HepG2 (cell line): ENCODE data around the gene ZFP92. TPM values are rescaled to one million over a fixed set of nuclear protein-coding genes. Genes with fewer than 3 reads are reported as not detected.

ENCODE experiments used
- ATAC-seq: fragments of 200-7000 bp; cut with Tn5 transposase; 3 replicates; pipeline ENCODE4 v1.9.1; 2020; ENCODE audit warnings: mild to moderate bottlenecking, moderate library complexity
- BruUV-seq: library from RNA; stranded (reverse); fragments of 400-500 nt; replicated peaks from 2 replicates; lab custom pipeline; 2021; lab: Mats Ljungman, UMichigan
- CTCF ChIA-PET: fragments of 300-600 bp; formaldehyde crosslinking; extraction: SDS; loops from one replicate; lab custom pipeline; 2021; ENCODE audit warnings: low total read pairs, inconsistent platforms, low intra/inter-chr PET ratio; lab: Yijun Ruan, JAX
- POLR2A ChIA-PET: fragments of 350-600 bp; sonication (Branson Sonifier 250); formaldehyde crosslinking; loops from one replicate; lab custom pipeline; 2020; ENCODE audit warnings: antibody characterized with exemption, inconsistent platforms; lab: Yijun Ruan, JAX
- DNase-seq: peaks from one replicate; pipeline ENCODE4 v3.0.0-alpha.2; 2015; ENCODE audit warnings: low spot score
- FAIRE-seq: peaks from 3 replicates; lab custom pipeline; 2011; peaks lifted over from hg19 to GRCh38; lab: Jason Lieb, UNC
- H2AFZ ChIP-seq: one replicate; pipeline ENCODE4 v1.6.1; 2011; ENCODE audit warnings: low read length, inconsistent platforms
- H3K27ac ChIP-seq: fragments of 300-600 bp; 3 replicates; pipeline ENCODE4 v1.8.0; 2011; ENCODE audit warnings: mixed run types, mild to moderate bottlenecking, mixed read lengths, low read length, inconsistent platforms; ENCODE audit not compliant: insufficient read depth; ENCODE audit errors: extremely low read length
- H3K27me3 ChIP-seq, 2 experiments: fragments of 200-600 bp in 1 of 2; 2 replicates in 1 of 2; 3 replicates in 1 of 2; pipeline versions ENCODE4 v1.6.0 to v1.8.0; 2011; ENCODE audit warnings: low read length in 2 of 2, mild to moderate bottlenecking in 2 of 2, moderate library complexity in 2 of 2, inconsistent platforms in 1 of 2; ENCODE audit not compliant: insufficient read depth in 2 of 2, control insufficient read depth in 1 of 2
- H3K36me3 ChIP-seq, 2 experiments: fragments of 200-600 bp in 1 of 2; replicated peaks in 1 of 2; 2 replicates in 1 of 2; 3 replicates in 1 of 2; pipeline versions ENCODE4 v1.5.1 to v1.8.0; 2011; ENCODE audit warnings: low read length in 2 of 2, inconsistent platforms in 1 of 2; ENCODE audit not compliant: insufficient read depth in 2 of 2, control insufficient read depth in 1 of 2
- H3K4me1 ChIP-seq: 2 replicates; pipeline ENCODE4 v1.5.1; 2012; ENCODE audit warnings: low read length, inconsistent platforms; ENCODE audit not compliant: insufficient read depth
- H3K4me2 ChIP-seq: 2 replicates; pipeline ENCODE4 v1.6.0; 2011; ENCODE audit warnings: low read depth, low read length, inconsistent platforms
- H3K4me3 ChIP-seq, 3 experiments: fragments of 200-600 bp in 1 of 3; sonication (generic), shearing (Covaris generic) in 1 of 3; replicated peaks in 1 of 3; 2 replicates each; pipeline ENCODE4 v1.5.1; 2011 to 2016; ENCODE audit warnings: low read length in 3 of 3, inconsistent platforms in 2 of 3, low read depth in 2 of 3, mild to moderate bottlenecking in 2 of 3, control low read depth in 1 of 3, mixed read lengths in 1 of 3; ENCODE audit not compliant: insufficient read depth in 1 of 3
- H3K79me2 ChIP-seq: one replicate; pipeline ENCODE4 v1.6.1; 2011; ENCODE audit warnings: low read length, inconsistent platforms; ENCODE audit not compliant: insufficient read depth
- H3K9ac ChIP-seq: 2 replicates; pipeline ENCODE4 v1.6.0; 2011; ENCODE audit warnings: mild to moderate bottlenecking, low read depth, low read length, inconsistent platforms; ENCODE audit not compliant: insufficient read depth
- H3K9me3 ChIP-seq: 2 replicates; pipeline ENCODE4 v1.5.1; 2012; ENCODE audit warnings: mild to moderate bottlenecking, low read length
- H4K20me1 ChIP-seq: 2 replicates; pipeline ENCODE4 v1.6.0; 2011; ENCODE audit warnings: inconsistent platforms, mild to moderate bottlenecking, low read length, moderate library complexity; ENCODE audit not compliant: insufficient read depth
- ETV6 ChIP-seq: sonication (generic); formaldehyde crosslinking; conservative IDR thresholded peaks from 2 replicates; pipeline ENCODE4 v1.4.0; 2020; ENCODE audit warnings: missing genetic modification reagents
- PHF20 ChIP-seq: sonication (generic); formaldehyde crosslinking; IDR thresholded peaks from 2 replicates; pipeline ENCODE4 v1.5.0; 2020; ENCODE audit warnings: mild to moderate bottlenecking, missing genetic modification reagents
- REXO4 ChIP-seq: sonication (generic); formaldehyde crosslinking; IDR thresholded peaks from 2 replicates; pipeline ENCODE4 v1.8.0; 2022; ENCODE audit warnings: missing genetic modification reagents, mild to moderate bottlenecking, borderline replicate concordance
- TEAD2 ChIP-seq: sonication (generic); formaldehyde crosslinking; IDR thresholded peaks from 2 replicates; pipeline ENCODE4 v1.9.0; 2021; ENCODE audit warnings: missing genetic modification reagents
- ZNF142 ChIP-seq: sonication (generic); formaldehyde crosslinking; IDR thresholded peaks from 2 replicates; pipeline ENCODE4 v1.4.0; 2020; ENCODE audit warnings: missing genetic modification reagents
- ZNF343 ChIP-seq: sonication (generic); formaldehyde crosslinking; IDR thresholded peaks from 2 replicates; pipeline ENCODE4 v1.4.0; 2020; ENCODE audit warnings: mild to moderate bottlenecking, missing genetic modification reagents
- ZNF580 ChIP-seq: IDR thresholded peaks from 2 replicates; pipeline ENCODE4 v1.6.1; 2016; ENCODE audit warnings: low read depth, borderline replicate concordance
- ZNF749 ChIP-seq: sonication (generic); formaldehyde crosslinking; IDR thresholded peaks from 2 replicates; pipeline ENCODE4 v1.8.0; 2022; ENCODE audit warnings: mild to moderate bottlenecking, missing genetic modification reagents, moderate library complexity, borderline replicate concordance
- WGBS: methylation state at CpG from one replicate; pipeline ENCODE4 v1.1.6; 2017; ENCODE audit warnings: low lambda C conversion rate; 5-methylcytosine and 5-hydroxymethylcytosine counted together
- in situ Hi-C: cut with HindIII; loops from 2 replicates; pipeline ENCODE4 v1.10.0; 2017; ENCODE audit warnings: low pct_unique_long_range_greater_than_20kb; ENCODE audit not compliant: extremely low pct_ligation_motif_present
- intact Hi-C: fragments of 100-400 bp; cut with micrococcal nuclease; formaldehyde crosslinking; loops from one replicate; pipeline ENCODE4 v1.10.0; 2022; ENCODE audit not compliant: unreplicated experiment
- polyA plus RNA-seq, 8 experiments: library from polyadenylated mRNA; depleted of rRNA in 3 of 8; stranded (reverse) in 7 of 8; unstranded in 1 of 8; fragments of >200 nt; fragmentation: Illumina TruSeq in 4 of 8; extraction: Trizol in 4 of 8; gene quantifications; 2 replicates each; pipeline versions ENCODE4 v1.2.1 to v1.2.3, GENCODE V29; 2011 to 2016; ENCODE audit warnings: low read depth in 4 of 8, missing spikeins in 1 of 8, mixed read lengths in 1 of 8; ENCODE audit not compliant: insufficient read depth in 1 of 8
- total RNA-seq, 5 experiments: library from RNA; depleted of rRNA; stranded (reverse); fragments of >200 nt; fragmentation: Illumina TruSeq; extraction: Trizol; gene quantifications; 2 replicates each; pipeline ENCODE4 v1.2.3, GENCODE V29; 2016; ENCODE audit warnings: low read depth in 1 of 5

ZFP92 gene
- total and polyA plus RNA-seq, 2 of the 13 experiments (the other 11 are each of a cell fraction or from before 2014, with no cell fraction given) = 0.02 TPM; not detected in 1

GRCh38 chrX:153434801-153435200, 23.5 kb downstream of the ZFP92 start:
- no peak overlapping the region for H3K4me2 ChIP-seq
- ATAC-seq (no peak), FAIRE-seq (no peak), DNase-seq (no peak)
- WGBS = 60% methylated on average over 5 of the region's 8 CpGs
- H3K27me3 ChIP-seq = no peaks in the 10 kb centered on the region; a peak in 1 of 5 replicates
- H3K4me1 ChIP-seq = no peaks in the 10 kb centered on the region
- H3K27ac ChIP-seq = no peak overlapping the region
- H3K36me3 ChIP-seq = no peaks in the 10 kb centered on the region
- ChIA-PET POLR2A (no interaction called here), CTCF (no interaction called here)
- no peaks in the 10 kb centered on the region for H3K9me3 ChIP-seq
- no TSS peak for BruUV-seq
- H3K79me2 ChIP-seq = no peaks in the 10 kb centered on the region
- intact Hi-C loops (no loop called here), in situ Hi-C loops (no loop called here)
- H3K9ac ChIP-seq = no peak overlapping the region
- TF ChIP-seq TEAD2 (CRISPR knock-in tag) = no peak
- TF ChIP-seq ETV6 = no peak
- no peak for TF ChIP-seq ZNF343
- no peak for TF ChIP-seq ZNF749 (CRISPR knock-in tag)
- no peak for TF ChIP-seq PHF20 (CRISPR knock-in tag)
- no peak for TF ChIP-seq REXO4
- no peak for TF ChIP-seq ZNF580 (CRISPR knock-in tag)
- TF ChIP-seq ZNF142 = no peak
- H3K4me3 ChIP-seq = no peak overlapping the region
- H4K20me1 ChIP-seq = no peaks in the 10 kb centered on the region
- no peak overlapping the region for H2AFZ ChIP-seq
